SK-N-MC (cell line): ENCODE measurements around the gene NWD2.

Experiments used
- EZH2 ChIP-seq: fragments of 200-600 bp; sonication (generic); IDR thresholded peaks from one replicate; pipeline ENCODE4 v1.6.1; 2017; ENCODE audit warnings: antibody characterized with exemption
- FOXP2 ChIP-seq: optimal IDR thresholded peaks from 2 replicates; pipeline ENCODE3; 2011; ENCODE audit warnings: mild to moderate bottlenecking, moderate library complexity; ENCODE audit not compliant: insufficient read depth; ENCODE audit errors: extremely low read length, control extremely low read depth
- POLR2AphosphoS5 ChIP-seq: IDR thresholded peaks from 2 replicates; pipeline ENCODE4 v1.6.1; 2012; ENCODE audit warnings: mild to moderate bottlenecking, low read depth, low read length, borderline replicate concordance

DNA sequence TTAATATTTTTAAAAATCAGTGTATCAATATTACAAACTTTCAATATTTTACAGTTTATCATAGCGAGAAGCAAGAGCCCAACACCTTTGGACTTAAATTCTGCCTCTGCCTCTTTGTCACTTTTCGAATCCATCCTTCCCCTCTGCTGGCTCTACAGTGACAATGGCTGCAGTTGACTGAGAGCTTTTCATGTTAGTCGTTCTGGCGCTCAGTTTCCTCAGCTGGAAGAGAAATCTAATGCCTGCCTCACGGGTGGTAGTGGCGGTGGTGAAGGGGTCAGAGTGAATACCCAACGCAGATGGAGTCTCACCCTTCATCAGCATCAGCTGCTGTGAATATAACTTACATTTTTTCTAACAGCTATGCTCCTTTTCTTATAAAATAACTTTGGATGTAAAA, 144.8 kb downstream of the NWD2 start:
- TF ChIP-seq POLR2AphosphoS5 (no peak), EZH2 (no peak), FOXP2 (no peak)
